ENCODE results near the gene LTF. TPM values are rescaled to one million over a fixed set of nuclear protein-coding genes. Genes with fewer than 3 reads are reported as not detected.
A peak's percentile ranks its signal among the peaks of the same experiment; 100 is the strongest.

Gene LTF
- total RNA-seq, 2 donors from 2014 or later: 8.8 to 8.9 TPM

GRCh38 chr3:46467562-46467961 lies 2.9 kb upstream of the LTF start:
- no peaks in the 10 kb centered on the region for H3K27me3 ChIP-seq
- H3K9me3 ChIP-seq: no peaks in the 10 kb centered on the region
- DNase-seq (no peak), ATAC-seq (no peak)
- intact Hi-C loops (cut with DNase I): no loop called here
- 91 to 96% methylated on average over 4 of the region's 4 CpGs for WGBS, 2 donors
- H3K27ac ChIP-seq: no peak overlapping the region
- no peaks in the 10 kb centered on the region for H3K36me3 ChIP-seq (replicated peaks in 1 of 2; ENCODE audit: insufficient read depth in 1 of 2, low read depth in 2 of 2)
- peaks cover 36% of the 10 kb centered on the region for H3K4me1 ChIP-seq
- H3K4me3 ChIP-seq: no peak overlapping the region
- no peak for TF ChIP-seq POLR2A (IDR thresholded peaks at IDR 0.05)

GRCh38 chr3:46466871-46467403 lies 2.2 kb upstream of the LTF start:
- H3K36me3 ChIP-seq (replicated peaks in 1 of 2; ENCODE audit: insufficient read depth in 1 of 2, low read depth in 2 of 2): no peaks in the 10 kb centered on the region
- H3K9me3 ChIP-seq: no peaks in the 10 kb centered on the region
- H3K4me1 ChIP-seq: peaks cover 36% of the 10 kb centered on the region
- intact Hi-C loops (cut with DNase I): no loop called here
- no peak overlapping the region for H3K27ac ChIP-seq
- H3K27me3 ChIP-seq: no peaks in the 10 kb centered on the region
- TF ChIP-seq, protein P1, sequence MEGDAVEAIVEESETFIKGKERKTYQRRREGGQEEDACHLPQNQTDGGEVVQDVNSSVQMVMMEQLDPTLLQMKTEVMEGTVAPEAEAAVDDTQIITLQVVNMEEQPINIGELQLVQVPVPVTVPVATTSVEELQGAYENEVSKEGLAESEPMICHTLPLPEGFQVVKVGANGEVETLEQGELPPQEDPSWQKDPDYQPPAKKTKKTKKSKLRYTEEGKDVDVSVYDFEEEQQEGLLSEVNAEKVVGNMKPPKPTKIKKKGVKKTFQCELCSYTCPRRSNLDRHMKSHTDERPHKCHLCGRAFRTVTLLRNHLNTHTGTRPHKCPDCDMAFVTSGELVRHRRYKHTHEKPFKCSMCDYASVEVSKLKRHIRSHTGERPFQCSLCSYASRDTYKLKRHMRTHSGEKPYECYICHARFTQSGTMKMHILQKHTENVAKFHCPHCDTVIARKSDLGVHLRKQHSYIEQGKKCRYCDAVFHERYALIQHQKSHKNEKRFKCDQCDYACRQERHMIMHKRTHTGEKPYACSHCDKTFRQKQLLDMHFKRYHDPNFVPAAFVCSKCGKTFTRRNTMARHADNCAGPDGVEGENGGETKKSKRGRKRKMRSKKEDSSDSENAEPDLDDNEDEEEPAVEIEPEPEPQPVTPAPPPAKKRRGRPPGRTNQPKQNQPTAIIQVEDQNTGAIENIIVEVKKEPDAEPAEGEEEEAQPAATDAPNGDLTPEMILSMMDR (IDR thresholded peaks at IDR 0.05): no peak
- no peak for TF ChIP-seq POLR2A (IDR thresholded peaks at IDR 0.05)
- DNase-seq (no peak), ATAC-seq (no peak)
- 74 to 83% methylated on average over 1 of the region's 1 CpG for WGBS, 2 donors
- H3K4me3 ChIP-seq: no peak overlapping the region

- ATAC-seq (peak; percentile 65), DNase-seq (peak; percentile 67 to 80 (median 74))
- intact Hi-C loops (cut with DNase I): no loop called here
These were observed 1.6 kb upstream of the LTF start for GRCh38 chr3:46466273-46466672.

DNA sequence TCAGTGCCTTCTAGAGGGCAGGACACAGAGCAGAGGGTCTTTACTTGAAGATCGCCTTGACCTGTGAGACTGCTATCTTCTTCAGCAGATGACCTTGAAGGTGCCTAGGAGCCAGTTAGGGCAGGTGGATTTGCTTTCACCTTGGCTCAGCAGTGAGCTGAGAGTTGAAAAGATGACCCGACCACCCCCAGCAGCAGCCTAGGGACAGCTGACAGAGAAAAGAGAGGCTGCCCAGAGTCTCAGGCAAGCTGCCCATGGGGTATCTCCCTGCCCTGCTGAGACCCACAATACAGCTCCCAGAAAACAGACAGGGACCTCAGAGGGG lies 453 bp upstream of the LTF start:
- no peaks in the 10 kb centered on the region for H3K36me3 ChIP-seq (replicated peaks in 1 of 2; ENCODE audit: insufficient read depth in 1 of 2, low read depth in 2 of 2)
- no peaks in the 10 kb centered on the region for H3K27me3 ChIP-seq
- 67 to 100% methylated on average over 1 of the region's 2 CpGs for WGBS, 2 donors
- H3K27ac ChIP-seq: no peak overlapping the region
- TF ChIP-seq POLR2A (IDR thresholded peaks at IDR 0.05): no peak
- TF ChIP-seq, protein P1 (IDR thresholded peaks at IDR 0.05): no peak
- intact Hi-C loops (cut with DNase I): no loop called here
- no peak overlapping the region for H3K4me3 ChIP-seq
- no peak for DNase-seq
- ATAC-seq: no peak
- no peaks in the 10 kb centered on the region for H3K9me3 ChIP-seq
- peaks cover 28% of the 10 kb centered on the region for H3K4me1 ChIP-seq

More at GRCh38 chr3:46466273-46466672, 1.6 kb upstream of the LTF start:
- no peaks in the 10 kb centered on the region for H3K9me3 ChIP-seq
- H3K36me3 ChIP-seq (replicated peaks in 1 of 2; ENCODE audit: insufficient read depth in 1 of 2, low read depth in 2 of 2): no peaks in the 10 kb centered on the region
- H3K27ac ChIP-seq: peak overlapping the region in 2 of 4 donors; percentile 21 to 48
- TF ChIP-seq, protein P1 (IDR thresholded peaks at IDR 0.05): no peak
- TF ChIP-seq POLR2A (IDR thresholded peaks at IDR 0.05): no peak
- peaks cover 36% of the 10 kb centered on the region for H3K4me1 ChIP-seq
- H3K4me3 ChIP-seq: no peak overlapping the region
- H3K27me3 ChIP-seq: no peaks in the 10 kb centered on the region

GRCh38 chr3:46463868-46464241 lies 850 bp downstream of the LTF start:
- ATAC-seq (no peak), DNase-seq (no peak)
- WGBS, 2 donors: 82 to 86% methylated on average over 7 to 8 of the region's 8 CpGs
- Histone ChIP-seq H3K4me1 (peaks cover 20% of the 10 kb centered on the region), H3K9me3 (no peaks in the 10 kb centered on the region), H3K27ac (no peak overlapping the region), H3K27me3 (no peaks in the 10 kb centered on the region), H3K36me3 (replicated peaks in 1 of 2; ENCODE audit: insufficient read depth in 1 of 2, low read depth in 2 of 2) (no peaks in the 10 kb centered on the region), H3K4me3 (no peak overlapping the region)
- intact Hi-C loops (cut with DNase I): no loop called here
- TF ChIP-seq, protein P1 (IDR thresholded peaks at IDR 0.05): no peak
- TF ChIP-seq POLR2A (IDR thresholded peaks at IDR 0.05): no peak
